GM10266 (cell line): ENCODE data around the gene SRRM4.
A peak's percentile ranks its signal among the peaks of the same experiment; 100 is the strongest.

ENCODE experiments used
- DNase-seq: peaks from one replicate; pipeline ENCODE4 v3.0.0; 2012; ENCODE audit errors: extremely low spot score
- TF ChIP-seq, protein P1 (sequence below): IDR thresholded peaks from 2 replicates; pipeline ENCODE4 v1.5.1; 2012; ENCODE audit warnings: mild to moderate bottlenecking, low read depth; ENCODE audit not compliant: control insufficient read depth, insufficient read depth; ENCODE audit errors: missing control alignments

The SRRM4 gene

GRCh38 chr12:119050663-119051062 is 69.3 kb downstream of the SRRM4 start:
- no peak for DNase-seq
- TF ChIP-seq, protein P1, sequence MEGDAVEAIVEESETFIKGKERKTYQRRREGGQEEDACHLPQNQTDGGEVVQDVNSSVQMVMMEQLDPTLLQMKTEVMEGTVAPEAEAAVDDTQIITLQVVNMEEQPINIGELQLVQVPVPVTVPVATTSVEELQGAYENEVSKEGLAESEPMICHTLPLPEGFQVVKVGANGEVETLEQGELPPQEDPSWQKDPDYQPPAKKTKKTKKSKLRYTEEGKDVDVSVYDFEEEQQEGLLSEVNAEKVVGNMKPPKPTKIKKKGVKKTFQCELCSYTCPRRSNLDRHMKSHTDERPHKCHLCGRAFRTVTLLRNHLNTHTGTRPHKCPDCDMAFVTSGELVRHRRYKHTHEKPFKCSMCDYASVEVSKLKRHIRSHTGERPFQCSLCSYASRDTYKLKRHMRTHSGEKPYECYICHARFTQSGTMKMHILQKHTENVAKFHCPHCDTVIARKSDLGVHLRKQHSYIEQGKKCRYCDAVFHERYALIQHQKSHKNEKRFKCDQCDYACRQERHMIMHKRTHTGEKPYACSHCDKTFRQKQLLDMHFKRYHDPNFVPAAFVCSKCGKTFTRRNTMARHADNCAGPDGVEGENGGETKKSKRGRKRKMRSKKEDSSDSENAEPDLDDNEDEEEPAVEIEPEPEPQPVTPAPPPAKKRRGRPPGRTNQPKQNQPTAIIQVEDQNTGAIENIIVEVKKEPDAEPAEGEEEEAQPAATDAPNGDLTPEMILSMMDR = no peak

GRCh38 chr12:119051474-119051873 is 70.1 kb downstream of the SRRM4 start:
- TF ChIP-seq, protein P1 = no peak
- no peak for DNase-seq

GRCh38 chr12:119052001-119052400 is 70.7 kb downstream of the SRRM4 start:
- TF ChIP-seq, protein P1 = no peak
- no peak for DNase-seq

- no peak for DNase-seq
- TF ChIP-seq, protein P1 = no peak
Observed at GRCh38 chr12:119055977-119056376, 74.6 kb downstream of the SRRM4 start.

DNA sequence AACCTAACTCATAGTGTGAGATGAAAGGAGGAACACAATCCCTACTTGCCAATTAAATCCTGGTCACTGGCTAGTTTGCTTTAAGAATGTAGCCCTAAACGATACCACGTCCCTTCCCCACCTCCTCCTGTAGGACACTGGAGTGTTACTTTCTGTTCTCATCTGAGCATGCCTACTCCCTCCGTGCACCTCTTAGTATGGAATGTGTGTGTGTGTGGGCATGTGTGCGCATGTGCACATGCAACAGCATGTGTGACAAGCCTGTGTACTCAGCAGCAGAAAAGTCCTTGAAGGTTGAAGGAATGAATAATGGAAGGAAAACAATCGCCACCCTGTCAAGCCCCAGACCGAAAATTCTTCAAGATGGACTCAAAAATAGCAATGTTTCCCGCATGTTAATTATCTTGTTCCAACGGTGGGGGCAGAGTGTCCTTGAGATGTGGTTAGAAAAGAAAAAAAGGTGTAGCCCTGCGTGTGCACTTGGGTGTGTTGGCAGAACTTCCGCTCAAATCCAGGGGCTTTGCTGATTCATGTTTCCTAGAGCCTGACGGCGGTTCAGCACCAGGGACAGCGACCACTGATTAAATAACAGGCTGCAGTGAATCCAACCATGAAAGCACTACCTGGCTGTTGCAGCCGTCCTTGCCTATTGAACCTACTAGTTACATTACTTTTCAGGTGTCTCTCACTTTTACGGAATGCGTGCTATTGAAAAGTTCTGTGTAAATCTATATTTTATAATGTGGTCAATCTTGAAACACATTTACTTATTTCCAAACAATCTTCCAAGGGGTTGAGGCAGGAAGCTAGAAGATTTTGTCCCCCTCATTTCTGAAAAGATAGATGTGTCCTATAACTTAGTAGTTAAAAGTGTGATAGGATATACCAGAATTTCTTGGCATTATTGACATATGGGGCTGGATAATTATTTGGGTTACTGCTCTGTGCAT is 79.8 kb downstream of the SRRM4 start:
- TF ChIP-seq, protein P1 = no peak
- peak; percentile 13 for DNase-seq

GRCh38 chr12:119068129-119068856 is 87.0 kb downstream of the SRRM4 start:
- DNase-seq = no peak
- TF ChIP-seq, protein P1 = no peak

DNA sequence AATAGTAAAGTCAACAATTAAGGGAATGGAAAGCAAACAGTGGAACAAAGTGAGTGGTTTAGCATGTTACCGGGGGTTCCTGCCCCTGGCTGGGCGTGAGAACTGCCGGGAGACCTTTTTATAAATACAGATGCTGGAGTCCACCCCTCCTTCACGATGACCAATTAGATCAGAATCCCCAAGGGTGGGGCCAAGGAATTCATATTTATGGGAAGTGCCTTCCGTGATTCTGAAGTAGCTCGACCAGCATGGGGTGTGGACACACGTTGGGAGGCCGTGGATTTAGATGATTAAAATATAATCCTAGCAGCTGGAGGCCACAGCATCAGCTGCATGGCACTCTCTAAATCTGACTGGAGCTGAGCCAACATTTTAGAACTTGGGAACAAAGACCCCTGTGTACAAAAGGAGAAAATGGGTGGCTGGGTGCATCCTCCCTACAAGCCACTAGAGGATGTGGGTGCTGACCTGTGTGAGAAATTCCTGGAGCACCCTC is 87.9 kb downstream of the SRRM4 start:
- no peak for DNase-seq
- TF ChIP-seq, protein P1 = no peak
